HUES64 (cell line): ENCODE results near the gene ARID5B.

ENCODE experiments used
- H3K27ac ChIP-seq: 2 replicates; pipeline ENCODE4 v1.7.0; 2013; ENCODE audit warnings: low read depth, low read length, inconsistent platforms
- H3K27me3 ChIP-seq: 2 replicates; pipeline ENCODE4 v1.6.1; 2013; ENCODE audit warnings: mild to moderate bottlenecking, low read length; ENCODE audit not compliant: insufficient read depth
- H3K36me3 ChIP-seq: 2 replicates; pipeline ENCODE4 v1.6.1; 2013; ENCODE audit warnings: mild to moderate bottlenecking, low read length; ENCODE audit not compliant: insufficient read depth
- H3K4me1 ChIP-seq: 2 replicates; pipeline ENCODE4 v1.6.1; 2013; ENCODE audit warnings: mild to moderate bottlenecking, low read length, moderate library complexity; ENCODE audit not compliant: insufficient read depth
- H3K4me3 ChIP-seq: 2 replicates; pipeline ENCODE4 v1.5.1; 2013; ENCODE audit warnings: mild to moderate bottlenecking, low read length, moderate library complexity
- H3K9ac ChIP-seq: 2 replicates; pipeline ENCODE4 v1.6.1; 2013; ENCODE audit warnings: mild to moderate bottlenecking, low read depth, low read length
- H3K9me3 ChIP-seq: 2 replicates; pipeline ENCODE4 v1.6.1; 2013; ENCODE audit warnings: low read depth, low read length; ENCODE audit not compliant: insufficient read depth
- WGBS: fragments of 150-250, 120-280 bp; methylation state at CpG from one replicate; pipeline ENCODE4 v1.1.7; 2013; ENCODE audit warnings: missing lambda C conversion rate; 5-methylcytosine and 5-hydroxymethylcytosine counted together

Gene ARID5B

DNA sequence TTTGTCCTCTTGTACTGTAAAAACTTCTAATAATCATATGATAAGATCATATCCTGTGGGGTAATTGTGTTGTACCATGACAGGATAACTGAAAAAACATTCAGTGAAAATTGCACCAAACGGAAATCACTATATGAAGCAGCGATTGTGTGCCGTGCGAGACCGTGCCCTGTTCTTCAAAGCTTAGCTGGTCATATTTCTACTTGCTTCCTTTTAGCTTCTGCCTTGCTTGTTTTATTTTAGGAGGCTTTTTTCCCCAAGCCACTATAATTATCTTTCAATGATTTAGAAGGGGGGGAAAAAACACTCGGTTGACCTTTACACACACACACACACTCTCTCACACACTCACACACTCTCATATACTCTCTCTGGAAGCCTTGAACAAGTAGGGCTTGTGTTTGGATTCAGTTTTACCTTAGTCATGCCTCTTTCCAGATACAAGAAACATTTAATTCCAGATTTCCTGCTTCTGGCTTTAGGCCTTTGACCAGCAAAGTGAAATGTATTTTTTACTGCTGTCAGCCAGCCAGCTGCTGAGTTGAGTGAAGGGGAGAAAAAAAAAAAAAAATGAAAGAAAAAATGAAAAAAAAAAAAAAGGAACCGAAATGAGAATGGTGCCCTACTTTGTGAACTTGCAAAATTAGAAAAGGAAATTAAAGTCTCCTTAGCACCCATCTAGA, 181.4 kb downstream of the ARID5B start:
- WGBS: 97% methylated on average over 5 of the region's 7 CpGs
- Histone ChIP-seq H3K9me3 (no peaks in the 10 kb centered on the region), H3K27ac (no peak overlapping the region), H3K9ac (no peak overlapping the region), H3K27me3 (no peaks in the 10 kb centered on the region), H3K4me3 (no peak overlapping the region), H3K36me3 (no peaks in the 10 kb centered on the region), H3K4me1 (no peaks in the 10 kb centered on the region)

GRCh38 chr10:62083412-62084267, 182.1 kb downstream of the ARID5B start:
- Histone ChIP-seq H3K4me1 (no peaks in the 10 kb centered on the region), H3K36me3 (no peaks in the 10 kb centered on the region), H3K9ac (no peak overlapping the region), H3K27me3 (no peaks in the 10 kb centered on the region), H3K9me3 (no peaks in the 10 kb centered on the region), H3K4me3 (no peak overlapping the region), H3K27ac (no peak overlapping the region)
- WGBS: 83% methylated on average over 3 of the region's 3 CpGs

DNA sequence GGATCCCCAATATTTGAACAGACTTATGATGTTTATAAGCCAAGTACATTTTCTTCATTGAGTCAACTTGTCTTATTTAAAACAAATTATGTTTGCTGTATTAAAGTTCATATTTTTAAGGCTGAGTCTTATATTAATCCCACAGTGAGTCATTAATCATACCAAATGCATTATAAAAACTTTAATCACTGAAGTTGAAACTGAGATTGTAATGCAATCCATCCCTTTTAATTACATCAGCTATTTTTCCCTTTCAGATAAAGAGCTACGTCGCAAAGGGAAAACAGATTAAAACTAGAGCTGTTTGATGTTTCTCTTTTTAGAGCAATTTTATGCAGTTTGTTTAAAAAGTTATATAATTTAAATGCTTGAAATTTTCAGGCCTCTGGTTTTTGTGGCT, 183.0 kb downstream of the ARID5B start:
- Histone ChIP-seq H3K27me3 (no peaks in the 10 kb centered on the region), H3K4me1 (no peaks in the 10 kb centered on the region), H3K9me3 (no peaks in the 10 kb centered on the region), H3K27ac (no peak overlapping the region), H3K9ac (no peak overlapping the region), H3K4me3 (no peak overlapping the region), H3K36me3 (no peaks in the 10 kb centered on the region)
- 100% methylated on average over 2 of the region's 2 CpGs for WGBS

DNA sequence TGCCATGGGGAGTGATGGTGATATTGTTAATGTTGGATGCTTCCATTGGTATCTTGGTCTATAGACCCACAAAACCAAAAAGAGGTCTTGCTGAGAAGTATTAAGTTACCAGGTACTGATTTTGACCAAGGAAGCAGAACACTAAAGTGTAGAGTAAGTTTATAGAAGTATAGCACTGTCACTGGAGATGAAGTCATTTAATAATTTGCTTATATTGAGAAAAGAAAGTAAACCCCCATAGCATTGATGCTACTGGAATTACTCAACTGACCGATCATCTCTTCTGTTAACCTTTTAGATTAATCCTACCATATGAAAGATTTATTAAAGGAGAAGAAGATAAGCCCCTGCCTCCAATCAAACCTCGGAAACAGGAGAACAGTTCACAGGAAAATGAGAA, 183.9 kb downstream of the ARID5B start:
- Histone ChIP-seq H3K9me3 (no peaks in the 10 kb centered on the region), H3K27ac (no peak overlapping the region), H3K36me3 (no peaks in the 10 kb centered on the region), H3K4me1 (no peaks in the 10 kb centered on the region), H3K27me3 (no peaks in the 10 kb centered on the region), H3K9ac (no peak overlapping the region), H3K4me3 (no peak overlapping the region)
- 88% methylated on average over 1 of the region's 2 CpGs for WGBS

DNA sequence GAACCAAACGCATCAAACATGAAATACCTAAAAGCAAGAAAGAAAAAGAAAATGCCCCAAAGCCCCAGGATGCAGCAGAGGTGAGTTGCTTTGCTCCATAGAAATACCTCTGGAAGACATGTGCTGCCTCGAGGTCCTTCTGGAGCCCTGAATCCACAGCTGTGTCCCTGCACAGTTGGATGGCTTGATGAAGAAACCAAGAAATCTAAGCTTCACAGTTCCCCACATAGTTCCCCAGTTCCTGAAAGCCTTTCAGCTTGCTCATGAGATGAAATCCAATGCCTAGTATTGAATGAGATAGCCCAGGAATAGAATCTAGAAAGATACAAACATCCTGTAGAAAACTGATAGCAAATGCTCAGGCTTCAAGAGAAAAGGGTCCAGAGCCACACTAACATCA, 184.3 kb downstream of the ARID5B start:
- no peaks in the 10 kb centered on the region for H3K27me3 ChIP-seq
- H3K9ac ChIP-seq: no peak overlapping the region
- H3K36me3 ChIP-seq: no peaks in the 10 kb centered on the region
- H3K27ac ChIP-seq: no peak overlapping the region
- H3K4me1 ChIP-seq: no peaks in the 10 kb centered on the region
- no peaks in the 10 kb centered on the region for H3K9me3 ChIP-seq
- no peak overlapping the region for H3K4me3 ChIP-seq
- 93% methylated on average over 2 of the region's 2 CpGs for WGBS

DNA sequence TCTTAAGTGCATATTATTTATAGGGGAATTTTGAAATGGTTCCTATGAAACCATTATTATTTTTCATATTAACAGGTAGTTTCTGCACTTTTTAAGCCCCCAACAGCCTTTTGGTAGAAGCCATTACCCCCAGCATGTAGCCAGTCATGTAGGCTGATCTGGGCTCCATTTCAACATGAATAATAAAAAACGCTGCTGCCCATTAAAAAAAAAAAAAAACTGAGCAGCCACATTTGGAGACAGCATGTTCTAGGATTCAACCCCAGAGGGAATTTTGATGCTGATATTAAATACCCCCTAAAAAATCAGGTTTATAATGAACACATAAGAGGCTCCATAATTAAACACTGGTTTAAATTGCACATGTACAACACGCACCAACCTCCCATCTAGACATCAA, 185.8 kb downstream of the ARID5B start:
- no peak overlapping the region for H3K4me3 ChIP-seq
- no peak overlapping the region for H3K27ac ChIP-seq
- no peaks in the 10 kb centered on the region for H3K4me1 ChIP-seq
- H3K9me3 ChIP-seq: no peaks in the 10 kb centered on the region
- WGBS: 89% methylated on average over 2 of the region's 2 CpGs
- no peaks in the 10 kb centered on the region for H3K36me3 ChIP-seq
- no peaks in the 10 kb centered on the region for H3K27me3 ChIP-seq
- no peak overlapping the region for H3K9ac ChIP-seq

GRCh38 chr10:62088786-62089185, 187.3 kb downstream of the ARID5B start:
- H3K4me3 ChIP-seq: no peak overlapping the region
- WGBS: 93% methylated on average over 3 of the region's 3 CpGs
- no peaks in the 10 kb centered on the region for H3K4me1 ChIP-seq
- H3K36me3 ChIP-seq: no peaks in the 10 kb centered on the region
- no peaks in the 10 kb centered on the region for H3K27me3 ChIP-seq
- H3K27ac ChIP-seq: no peak overlapping the region
- H3K9me3 ChIP-seq: no peaks in the 10 kb centered on the region
- H3K9ac ChIP-seq: no peak overlapping the region

- WGBS: 94% methylated on average over 22 of the region's 22 CpGs
- Histone ChIP-seq H3K9me3 (no peaks in the 10 kb centered on the region), H3K4me1 (peaks cover 6% of the 10 kb centered on the region; the same call in 1 of the 2 replicates), H3K4me3 (no peak overlapping the region), H3K27ac (no peak overlapping the region), H3K9ac (no peak overlapping the region), H3K36me3 (no peaks in the 10 kb centered on the region), H3K27me3 (no peaks in the 10 kb centered on the region)
These were observed 191.0 kb downstream of the ARID5B start for GRCh38 chr10:62092301-62093030.

DNA sequence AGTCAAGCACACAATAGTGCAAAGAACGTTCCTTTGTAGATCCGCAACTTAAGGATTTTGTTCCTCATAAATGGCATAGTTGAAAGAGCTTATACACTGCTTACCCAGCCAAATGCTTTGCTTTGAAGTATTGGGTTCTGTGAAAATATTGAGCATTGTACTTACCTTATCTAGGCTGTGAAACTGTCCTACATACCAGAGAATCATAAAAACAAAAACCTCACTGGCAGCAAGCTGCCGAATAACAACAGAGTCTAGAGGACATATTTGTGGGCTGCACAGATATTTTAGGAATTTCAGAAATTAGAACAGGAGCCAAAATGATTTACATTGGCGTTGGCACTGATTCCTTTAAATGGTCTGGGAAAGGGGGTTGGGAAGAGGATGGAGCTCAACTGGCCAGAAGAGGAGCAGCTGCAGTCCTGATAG, 192.4 kb downstream of the ARID5B start:
- H3K36me3 ChIP-seq: no peaks in the 10 kb centered on the region
- no peaks in the 10 kb centered on the region for H3K27me3 ChIP-seq
- no peak overlapping the region for H3K27ac ChIP-seq
- H3K4me1 ChIP-seq: peaks cover 6% of the 10 kb centered on the region; the same call in 1 of the 2 replicates
- no peak overlapping the region for H3K9ac ChIP-seq
- H3K9me3 ChIP-seq: no peaks in the 10 kb centered on the region
- no peak overlapping the region for H3K4me3 ChIP-seq
- 88% methylated on average over 4 of the region's 4 CpGs for WGBS

- H3K36me3 ChIP-seq: no peaks in the 10 kb centered on the region
- no peak overlapping the region for H3K27ac ChIP-seq
- H3K4me1 ChIP-seq: peaks cover 6% of the 10 kb centered on the region; the same call in 1 of the 2 replicates
- WGBS: 94% methylated on average over 12 of the region's 12 CpGs
- H3K4me3 ChIP-seq: no peak overlapping the region
- no peak overlapping the region for H3K9ac ChIP-seq
- no peaks in the 10 kb centered on the region for H3K9me3 ChIP-seq
- H3K27me3 ChIP-seq: no peaks in the 10 kb centered on the region
These were observed 194.0 kb downstream of the ARID5B start for GRCh38 chr10:62095181-62096122.
